H1 (cell line): ENCODE results near the gene MGST3. TPM values are rescaled to one million over a fixed set of nuclear protein-coding genes. Genes with fewer than 3 reads are reported as not detected.

Source experiments
- polyA plus RNA-seq, 7 experiments: library from polyadenylated mRNA; depleted of rRNA in 3 of 7; stranded (reverse) in 5 of 7; unstranded in 2 of 7; fragments of >200 nt in 5 of 7; fragments of 200-250 nt in 2 of 7; gene quantifications; 1 replicate in 5 of 7; 2 replicates in 1 of 7; 4 replicates in 1 of 7; pipeline versions ENCODE4 v1.2.1 to v1.2.3, GENCODE V29; 2011 to 2013; ENCODE audit warnings: missing spikeins in 2 of 7, mixed read lengths in 2 of 7
- total RNA-seq: library from RNA; stranded (reverse); fragmentation: NEBNext Ultra II Directional; extraction: Animal tissue kit (Norgen Biotek cat#: 25700); gene quantifications from 2 replicates; pipeline ENCODE4 v1.2.1, GENCODE V29; 2021
- TF ChIP-seq, protein P1 (sequence below): fragments of 300-600 bp; sonication (generic); IDR thresholded peaks from 2 replicates; pipeline ENCODE4 v1.7.1; 2012; ENCODE audit warnings: low read length, moderate library complexity, mild to moderate bottlenecking, inconsistent platforms; ENCODE audit not compliant: insufficient replicate concordance
- TF ChIP-seq, protein P2 (sequence below): IDR thresholded peaks from 2 replicates; pipeline ENCODE4 v1.6.1; 2012; ENCODE audit warnings: inconsistent platforms

MGST3 gene
- total and polyA plus RNA-seq, 2 of the 8 experiments (the other 6 are each of a cell fraction or from before 2014, with no cell fraction given) = 124 to 257 TPM

DNA sequence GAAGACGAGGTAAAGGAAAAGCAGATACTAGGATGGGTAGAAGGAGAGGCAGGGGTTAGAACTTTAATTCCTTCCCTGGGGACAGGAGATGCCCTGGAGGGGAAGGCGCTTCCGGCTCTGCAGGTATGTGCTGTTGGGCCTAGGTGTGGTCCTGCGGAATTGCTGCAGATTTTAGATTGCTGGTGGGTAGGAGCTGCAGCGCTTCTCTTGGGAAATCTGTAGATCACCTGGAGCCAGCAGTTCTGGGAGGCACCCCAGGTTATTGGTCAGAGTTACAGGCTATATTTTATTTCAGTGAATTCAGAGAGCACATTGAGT is 1.1 kb downstream of the MGST3 start (continued):
- TF ChIP-seq, protein P1, sequence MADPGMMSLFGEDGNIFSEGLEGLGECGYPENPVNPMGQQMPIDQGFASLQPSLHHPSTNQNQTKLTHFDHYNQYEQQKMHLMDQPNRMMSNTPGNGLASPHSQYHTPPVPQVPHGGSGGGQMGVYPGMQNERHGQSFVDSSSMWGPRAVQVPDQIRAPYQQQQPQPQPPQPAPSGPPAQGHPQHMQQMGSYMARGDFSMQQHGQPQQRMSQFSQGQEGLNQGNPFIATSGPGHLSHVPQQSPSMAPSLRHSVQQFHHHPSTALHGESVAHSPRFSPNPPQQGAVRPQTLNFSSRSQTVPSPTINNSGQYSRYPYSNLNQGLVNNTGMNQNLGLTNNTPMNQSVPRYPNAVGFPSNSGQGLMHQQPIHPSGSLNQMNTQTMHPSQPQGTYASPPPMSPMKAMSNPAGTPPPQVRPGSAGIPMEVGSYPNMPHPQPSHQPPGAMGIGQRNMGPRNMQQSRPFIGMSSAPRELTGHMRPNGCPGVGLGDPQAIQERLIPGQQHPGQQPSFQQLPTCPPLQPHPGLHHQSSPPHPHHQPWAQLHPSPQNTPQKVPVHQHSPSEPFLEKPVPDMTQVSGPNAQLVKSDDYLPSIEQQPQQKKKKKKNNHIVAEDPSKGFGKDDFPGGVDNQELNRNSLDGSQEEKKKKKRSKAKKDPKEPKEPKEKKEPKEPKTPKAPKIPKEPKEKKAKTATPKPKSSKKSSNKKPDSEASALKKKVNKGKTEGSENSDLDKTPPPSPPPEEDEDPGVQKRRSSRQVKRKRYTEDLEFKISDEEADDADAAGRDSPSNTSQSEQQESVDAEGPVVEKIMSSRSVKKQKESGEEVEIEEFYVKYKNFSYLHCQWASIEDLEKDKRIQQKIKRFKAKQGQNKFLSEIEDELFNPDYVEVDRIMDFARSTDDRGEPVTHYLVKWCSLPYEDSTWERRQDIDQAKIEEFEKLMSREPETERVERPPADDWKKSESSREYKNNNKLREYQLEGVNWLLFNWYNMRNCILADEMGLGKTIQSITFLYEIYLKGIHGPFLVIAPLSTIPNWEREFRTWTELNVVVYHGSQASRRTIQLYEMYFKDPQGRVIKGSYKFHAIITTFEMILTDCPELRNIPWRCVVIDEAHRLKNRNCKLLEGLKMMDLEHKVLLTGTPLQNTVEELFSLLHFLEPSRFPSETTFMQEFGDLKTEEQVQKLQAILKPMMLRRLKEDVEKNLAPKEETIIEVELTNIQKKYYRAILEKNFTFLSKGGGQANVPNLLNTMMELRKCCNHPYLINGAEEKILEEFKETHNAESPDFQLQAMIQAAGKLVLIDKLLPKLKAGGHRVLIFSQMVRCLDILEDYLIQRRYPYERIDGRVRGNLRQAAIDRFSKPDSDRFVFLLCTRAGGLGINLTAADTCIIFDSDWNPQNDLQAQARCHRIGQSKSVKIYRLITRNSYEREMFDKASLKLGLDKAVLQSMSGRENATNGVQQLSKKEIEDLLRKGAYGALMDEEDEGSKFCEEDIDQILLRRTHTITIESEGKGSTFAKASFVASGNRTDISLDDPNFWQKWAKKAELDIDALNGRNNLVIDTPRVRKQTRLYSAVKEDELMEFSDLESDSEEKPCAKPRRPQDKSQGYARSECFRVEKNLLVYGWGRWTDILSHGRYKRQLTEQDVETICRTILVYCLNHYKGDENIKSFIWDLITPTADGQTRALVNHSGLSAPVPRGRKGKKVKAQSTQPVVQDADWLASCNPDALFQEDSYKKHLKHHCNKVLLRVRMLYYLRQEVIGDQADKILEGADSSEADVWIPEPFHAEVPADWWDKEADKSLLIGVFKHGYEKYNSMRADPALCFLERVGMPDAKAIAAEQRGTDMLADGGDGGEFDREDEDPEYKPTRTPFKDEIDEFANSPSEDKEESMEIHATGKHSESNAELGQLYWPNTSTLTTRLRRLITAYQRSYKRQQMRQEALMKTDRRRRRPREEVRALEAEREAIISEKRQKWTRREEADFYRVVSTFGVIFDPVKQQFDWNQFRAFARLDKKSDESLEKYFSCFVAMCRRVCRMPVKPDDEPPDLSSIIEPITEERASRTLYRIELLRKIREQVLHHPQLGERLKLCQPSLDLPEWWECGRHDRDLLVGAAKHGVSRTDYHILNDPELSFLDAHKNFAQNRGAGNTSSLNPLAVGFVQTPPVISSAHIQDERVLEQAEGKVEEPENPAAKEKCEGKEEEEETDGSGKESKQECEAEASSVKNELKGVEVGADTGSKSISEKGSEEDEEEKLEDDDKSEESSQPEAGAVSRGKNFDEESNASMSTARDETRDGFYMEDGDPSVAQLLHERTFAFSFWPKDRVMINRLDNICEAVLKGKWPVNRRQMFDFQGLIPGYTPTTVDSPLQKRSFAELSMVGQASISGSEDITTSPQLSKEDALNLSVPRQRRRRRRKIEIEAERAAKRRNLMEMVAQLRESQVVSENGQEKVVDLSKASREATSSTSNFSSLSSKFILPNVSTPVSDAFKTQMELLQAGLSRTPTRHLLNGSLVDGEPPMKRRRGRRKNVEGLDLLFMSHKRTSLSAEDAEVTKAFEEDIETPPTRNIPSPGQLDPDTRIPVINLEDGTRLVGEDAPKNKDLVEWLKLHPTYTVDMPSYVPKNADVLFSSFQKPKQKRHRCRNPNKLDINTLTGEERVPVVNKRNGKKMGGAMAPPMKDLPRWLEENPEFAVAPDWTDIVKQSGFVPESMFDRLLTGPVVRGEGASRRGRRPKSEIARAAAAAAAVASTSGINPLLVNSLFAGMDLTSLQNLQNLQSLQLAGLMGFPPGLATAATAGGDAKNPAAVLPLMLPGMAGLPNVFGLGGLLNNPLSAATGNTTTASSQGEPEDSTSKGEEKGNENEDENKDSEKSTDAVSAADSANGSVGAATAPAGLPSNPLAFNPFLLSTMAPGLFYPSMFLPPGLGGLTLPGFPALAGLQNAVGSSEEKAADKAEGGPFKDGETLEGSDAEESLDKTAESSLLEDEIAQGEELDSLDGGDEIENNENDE = no peak
- TF ChIP-seq, protein P2, sequence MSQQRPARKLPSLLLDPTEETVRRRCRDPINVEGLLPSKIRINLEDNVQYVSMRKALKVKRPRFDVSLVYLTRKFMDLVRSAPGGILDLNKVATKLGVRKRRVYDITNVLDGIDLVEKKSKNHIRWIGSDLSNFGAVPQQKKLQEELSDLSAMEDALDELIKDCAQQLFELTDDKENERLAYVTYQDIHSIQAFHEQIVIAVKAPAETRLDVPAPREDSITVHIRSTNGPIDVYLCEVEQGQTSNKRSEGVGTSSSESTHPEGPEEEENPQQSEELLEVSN = no peak
